Esophagus muscularis mucosa (tissue), 4 donors: Measurements from ENCODE around the gene CDH7.

Experiments used
- EP300 ChIP-seq: sonication (generic); formaldehyde crosslinking; IDR thresholded peaks from one replicate; pipeline ENCODE4 v1.6.1; 2017; ENCODE audit warnings: antibody characterized with exemption
- POLR2A ChIP-seq: fragments of 450-650 bp; IDR thresholded peaks from one replicate; pipeline ENCODE4 v1.6.1; 2017; ENCODE audit warnings: antibody characterized with exemption, moderate library complexity, mild to moderate bottlenecking, low read depth
- POLR2AphosphoS5 ChIP-seq, 2 donors: sonication (generic); formaldehyde crosslinking; IDR thresholded peaks; one replicate each; pipeline ENCODE4 v1.6.1; 2017; ENCODE audit warnings: antibody characterized with exemption in 2 of 2
- TF ChIP-seq, protein P1 (sequence below), 3 experiments: fragments of 200-600 bp in 2 of 3; fragments of 450-650 bp in 1 of 3; sonication (generic) in 2 of 3; IDR thresholded peaks; one replicate each; pipeline ENCODE4 v1.5.1; 2017 to 2019; ENCODE audit warnings: antibody characterized with exemption in 3 of 3, mild to moderate bottlenecking in 2 of 3, moderate library complexity in 1 of 3

DNA sequence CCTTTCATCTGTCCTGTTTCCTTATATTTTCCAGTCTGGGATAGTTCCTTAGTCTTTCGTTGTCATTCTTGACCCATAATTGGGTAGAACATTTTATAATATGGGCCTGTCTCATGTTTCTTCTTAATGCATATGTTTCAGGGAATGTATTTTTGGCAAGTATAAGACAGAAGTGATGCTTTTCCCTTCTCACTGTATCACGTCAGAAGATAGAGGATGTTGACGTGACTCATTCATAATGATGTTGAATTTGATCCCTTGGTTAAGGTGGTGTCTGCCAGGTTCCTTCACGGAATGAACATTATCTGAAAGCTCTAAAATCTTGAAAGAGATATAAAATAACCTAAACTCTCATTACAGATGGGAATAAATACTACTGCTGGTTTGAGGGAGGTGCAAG lies 18.8 kb downstream of the CDH7 start:
- TF ChIP-seq, protein P1, sequence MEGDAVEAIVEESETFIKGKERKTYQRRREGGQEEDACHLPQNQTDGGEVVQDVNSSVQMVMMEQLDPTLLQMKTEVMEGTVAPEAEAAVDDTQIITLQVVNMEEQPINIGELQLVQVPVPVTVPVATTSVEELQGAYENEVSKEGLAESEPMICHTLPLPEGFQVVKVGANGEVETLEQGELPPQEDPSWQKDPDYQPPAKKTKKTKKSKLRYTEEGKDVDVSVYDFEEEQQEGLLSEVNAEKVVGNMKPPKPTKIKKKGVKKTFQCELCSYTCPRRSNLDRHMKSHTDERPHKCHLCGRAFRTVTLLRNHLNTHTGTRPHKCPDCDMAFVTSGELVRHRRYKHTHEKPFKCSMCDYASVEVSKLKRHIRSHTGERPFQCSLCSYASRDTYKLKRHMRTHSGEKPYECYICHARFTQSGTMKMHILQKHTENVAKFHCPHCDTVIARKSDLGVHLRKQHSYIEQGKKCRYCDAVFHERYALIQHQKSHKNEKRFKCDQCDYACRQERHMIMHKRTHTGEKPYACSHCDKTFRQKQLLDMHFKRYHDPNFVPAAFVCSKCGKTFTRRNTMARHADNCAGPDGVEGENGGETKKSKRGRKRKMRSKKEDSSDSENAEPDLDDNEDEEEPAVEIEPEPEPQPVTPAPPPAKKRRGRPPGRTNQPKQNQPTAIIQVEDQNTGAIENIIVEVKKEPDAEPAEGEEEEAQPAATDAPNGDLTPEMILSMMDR (IDR thresholded peaks at IDR 0.05): no peak
- TF ChIP-seq POLR2A: no peak
- TF ChIP-seq EP300: no peak
- TF ChIP-seq POLR2AphosphoS5 (IDR thresholded peaks at IDR 0.05): no peak
